Caco-2 (cell line): ENCODE results near the gene PDE2A. TPM values are rescaled to one million over a fixed set of nuclear protein-coding genes. Genes with fewer than 3 reads are reported as not detected.

ENCODE experiments used
- BruUV-seq: library from RNA; stranded (reverse); fragments of 400-500 nt; replicated peaks from 2 replicates; lab custom pipeline; 2021; lab: Mats Ljungman, UMichigan
- CTCF ChIA-PET: fragments of 300-600 bp; sonication (Branson Sonifier 250); formaldehyde crosslinking; loops from one replicate; lab custom pipeline; 2022; ENCODE audit warnings: antibody characterized with exemption; lab: Charles Lee
- POLR2A ChIA-PET: fragments of 300-600 bp; sonication (Branson Sonifier 250); formaldehyde crosslinking; loops from one replicate; lab custom pipeline; 2022; ENCODE audit warnings: antibody characterized with exemption; lab: Charles Lee
- DNase-seq, 2 experiments: peaks; one replicate each; pipeline versions ENCODE4 v3.0.0 to v3.0.0-alpha.2; 2020 to 2022
- H3K27me3 ChIP-seq: replicated peaks from 2 replicates; pipeline ENCODE4 v1.6.0; 2011; ENCODE audit warnings: low read length; ENCODE audit not compliant: control insufficient read depth, insufficient read depth
- H3K36me3 ChIP-seq: 2 replicates; pipeline ENCODE4 v1.5.1; 2011; ENCODE audit warnings: low read length; ENCODE audit not compliant: control insufficient read depth, insufficient read depth
- H3K4me1 ChIP-seq: fragments of 250-450 bp; sonication (Bioruptor Pico); 2 replicates; pipeline ENCODE4 v1.5.1; 2020; ENCODE audit warnings: mild to moderate bottlenecking
- H3K4me3 ChIP-seq: 2 replicates; pipeline ENCODE4 v1.5.1; 2011; ENCODE audit warnings: low read depth, mild to moderate bottlenecking, control low read depth, low read length
- H3K9me3 ChIP-seq: fragments of 250-450 bp; sonication (Bioruptor Pico); 2 replicates; pipeline ENCODE4 v1.5.1; 2020; ENCODE audit warnings: mild to moderate bottlenecking, moderate library complexity
- H3K27ac Mint-ChIP-seq: one replicate; pipeline ENCODE4 v1.8.0; 2022; ENCODE audit warnings: mixed read lengths; ENCODE audit not compliant: unreplicated experiment
- H3K27me3 Mint-ChIP-seq: one replicate; pipeline ENCODE4 v1.8.0; 2022; ENCODE audit warnings: mixed read lengths; ENCODE audit not compliant: insufficient read depth, unreplicated experiment
- H3K36me3 Mint-ChIP-seq: one replicate; pipeline ENCODE4 v1.8.0; 2022; ENCODE audit warnings: mild to moderate bottlenecking, mixed read lengths; ENCODE audit not compliant: insufficient read depth, unreplicated experiment
- H3K4me1 Mint-ChIP-seq: one replicate; pipeline ENCODE4 v1.8.0; 2022; ENCODE audit warnings: low read depth, mixed read lengths; ENCODE audit not compliant: unreplicated experiment
- H3K4me3 Mint-ChIP-seq: one replicate; pipeline ENCODE4 v1.8.0; 2022; ENCODE audit warnings: mild to moderate bottlenecking, moderate library complexity, mixed read lengths; ENCODE audit not compliant: unreplicated experiment
- H3K9me3 Mint-ChIP-seq: one replicate; pipeline ENCODE4 v1.8.0; 2022; ENCODE audit warnings: mixed read lengths; ENCODE audit not compliant: unreplicated experiment
- CTCF ChIP-seq, 2 experiments: fragments of 200-600 bp in 1 of 2; IDR thresholded peaks; 1 replicate in 1 of 2; 2 replicates in 1 of 2; pipeline versions ENCODE4 v1.5.1 to v1.8.0; 2011 to 2022; ENCODE audit warnings: antibody characterized with exemption in 1 of 2, control low read depth in 1 of 2, inconsistent platforms in 1 of 2, low read depth in 1 of 2, low read length in 1 of 2, mild to moderate bottlenecking in 1 of 2, moderate library complexity in 1 of 2; ENCODE audit not compliant: insufficient read depth in 1 of 2, severe bottlenecking in 1 of 2, unreplicated experiment in 1 of 2
- intact Hi-C: fragments of 100-400 bp; cut with micrococcal nuclease; formaldehyde crosslinking; loops from one replicate; pipeline ENCODE4 v1.10.0; 2022; ENCODE audit not compliant: unreplicated experiment
- total RNA-seq: library from RNA; stranded (reverse); gene quantifications from 2 replicates; pipeline ENCODE4 v1.2.3, GENCODE V29; 2022

The PDE2A gene
- total RNA-seq, 1 experiment from 2014 or later = 1.4 TPM

- no peaks in the 10 kb centered on the region for H3K36me3 Mint-ChIP-seq
- H3K9me3 Mint-ChIP-seq = no peaks in the 10 kb centered on the region
- intact Hi-C loops = no loop called here
- no peaks in the 10 kb centered on the region for H3K4me1 Mint-ChIP-seq
- H3K27ac Mint-ChIP-seq = no peak overlapping the region
- no TSS peak for BruUV-seq
- H3K27me3 Mint-ChIP-seq = peaks cover 25% of the 10 kb centered on the region
- no peak overlapping the region for H3K4me3 Mint-ChIP-seq
- ChIA-PET CTCF (interaction anchor here (3.3 kb wide), 1 partner anchor 136 kb away, joined by 9 read pairs; no protein-coding TSS in a partner anchor), POLR2A (no interaction called here)
- TF ChIP-seq CTCF (IDR thresholded peaks at IDR 0.05; ENCODE audit: insufficient read depth in 1 of 2, low read depth in 1 of 2, low read length in 1 of 2, severe bottlenecking in 1 of 2, unreplicated experiment in 1 of 2) = no peak
- no peaks in the 10 kb centered on the region for H3K9me3 ChIP-seq
- no peak overlapping the region for H3K4me3 ChIP-seq
- H3K27me3 ChIP-seq = peaks cover 3% of the 10 kb centered on the region
- no peaks in the 10 kb centered on the region for H3K4me1 ChIP-seq
- H3K36me3 ChIP-seq = no peaks in the 10 kb centered on the region
- DNase-seq = no peak
Measured at GRCh38 chr11:72607496-72607895, 66.7 kb downstream of the PDE2A start.

- intact Hi-C loops = no loop called here
- H3K27me3 ChIP-seq = peaks cover 3% of the 10 kb centered on the region
- POLR2A ChIA-PET = no interaction called here
Measured at GRCh38 chr11:72606748-72607468, 67.3 kb downstream of the PDE2A start.

More at GRCh38 chr11:72606748-72607468, 67.3 kb downstream of the PDE2A start:
- H3K36me3 ChIP-seq = no peaks in the 10 kb centered on the region
- H3K27me3 Mint-ChIP-seq = peaks cover 20% of the 10 kb centered on the region
- H3K4me1 ChIP-seq = no peaks in the 10 kb centered on the region
- H3K36me3 Mint-ChIP-seq = no peaks in the 10 kb centered on the region
- no peak overlapping the region for H3K4me3 ChIP-seq
- H3K9me3 ChIP-seq = no peaks in the 10 kb centered on the region
- no peaks in the 10 kb centered on the region for H3K4me1 Mint-ChIP-seq
- H3K4me3 Mint-ChIP-seq = no peak overlapping the region
- no peak for TF ChIP-seq CTCF (IDR thresholded peaks at IDR 0.05; ENCODE audit: insufficient read depth in 1 of 2, low read depth in 1 of 2, low read length in 1 of 2, severe bottlenecking in 1 of 2, unreplicated experiment in 1 of 2)
- no peak overlapping the region for H3K27ac Mint-ChIP-seq
- no peak for DNase-seq
- CTCF ChIA-PET = interaction anchor here (3.3 kb wide), 1 partner anchor 136 kb away, joined by 9 read pairs; no protein-coding TSS in a partner anchor
- no peaks in the 10 kb centered on the region for H3K9me3 Mint-ChIP-seq
- no TSS peak for BruUV-seq
